ENCODE results near the gene SPRR2F. TPM values are rescaled to one million over a fixed set of nuclear protein-coding genes. Genes with fewer than 3 reads are reported as not detected.

The SPRR2F gene
- total RNA-seq, 1 experiment from 2014 or later, result not detected

- no peak for TF ChIP-seq MAX (IDR thresholded peaks at IDR 0.05)
- TF ChIP-seq YY1 (IDR thresholded peaks at IDR 0.05; ENCODE audit: extremely low read depth, insufficient replicate concordance, low read depth, low read length), result no peak
- TF ChIP-seq CBX3 (IDR thresholded peaks at IDR 0.05; ENCODE audit: low read depth), result no peak
- no peak for TF ChIP-seq POLR2A (IDR thresholded peaks at IDR 0.05; ENCODE audit: borderline replicate concordance, extremely low read depth, insufficient read depth, insufficient read length)
- no peak for TF ChIP-seq CEBPB (IDR thresholded peaks at IDR 0.05; ENCODE audit: low read depth)
- no peak for TF ChIP-seq ZFX (IDR thresholded peaks at IDR 0.05)
Measured at GRCh38 chr1:153141377-153141776, 28.1 kb upstream of the SPRR2F start (continued).

- no peak overlapping the region for H2AFZ ChIP-seq (ENCODE audit: low read depth, low read length, poor library complexity, severe bottlenecking)
- RAD21 ChIA-PET (ENCODE audit: low non-redundant PET in 1 of 2, low total read pairs in 2 of 2, uncharacterized antibody in 2 of 2, unreplicated experiment in 2 of 2), result no interaction called here
- no peak overlapping the region for H3K4me3 ChIP-seq (replicated peaks in 1 of 2; ENCODE audit: low read depth in 1 of 2, low read length in 2 of 2)
- POLR2A ChIA-PET, result no interaction called here
- BruUV-seq (replicated peaks), result no TSS peak
- intact Hi-C loops (cut with micrococcal nuclease), result no loop called here
- H3K27me3 ChIP-seq (ENCODE audit: insufficient read depth, low read length), result peaks cover 67% of the 10 kb centered on the region
- TF ChIP-seq TCF7L2 (IDR thresholded peaks at IDR 0.05; ENCODE audit: borderline replicate concordance, extremely low read depth, insufficient read depth, insufficient read length), result no peak
- no peak for TF ChIP-seq SIN3A (IDR thresholded peaks at IDR 0.05; ENCODE audit: low read depth)
- no peak for TF ChIP-seq ZNF274 (IDR thresholded peaks at IDR 0.05; ENCODE audit: low read depth, low read length)
- TF ChIP-seq ATF3 (IDR thresholded peaks at IDR 0.05), result no peak
- no peak for TF ChIP-seq POLR2AphosphoS5 (IDR thresholded peaks at IDR 0.05; ENCODE audit: low read depth, low read length)
- no peak for TF ChIP-seq YY1 (IDR thresholded peaks at IDR 0.05; ENCODE audit: extremely low read depth, insufficient replicate concordance, low read depth, low read length)
- TF ChIP-seq CBX3 (IDR thresholded peaks at IDR 0.05; ENCODE audit: low read depth), result no peak
- TF ChIP-seq ZBTB33 (IDR thresholded peaks at IDR 0.05; ENCODE audit: extremely low read depth, insufficient replicate concordance, low read length), result no peak
- no peak for TF ChIP-seq SP1 (IDR thresholded peaks at IDR 0.05; ENCODE audit: low read depth)
- TF ChIP-seq CEBPB (IDR thresholded peaks at IDR 0.05; ENCODE audit: low read depth), result no peak
- TF ChIP-seq FOSL1 (IDR thresholded peaks at IDR 0.05; ENCODE audit: low read depth), result no peak
- TF ChIP-seq MAX (IDR thresholded peaks at IDR 0.05), result no peak
- no peak for ATAC-seq
- no peaks in the 10 kb centered on the region for H3K79me2 ChIP-seq (ENCODE audit: insufficient read depth, low read length)
- H3K9ac ChIP-seq (ENCODE audit: low read length), result no peak overlapping the region
- no peaks in the 10 kb centered on the region for H3K36me3 ChIP-seq (ENCODE audit: control insufficient read depth in 1 of 2, insufficient read depth in 2 of 2, low read length in 2 of 2)
- H3K27ac ChIP-seq (ENCODE audit: low read depth, low read length), result no peak overlapping the region
- no peak overlapping the region for H3K4me2 ChIP-seq (ENCODE audit: low read length)
- no peaks in the 10 kb centered on the region for H3K4me1 ChIP-seq (ENCODE audit: control insufficient read depth in 1 of 2, insufficient read depth in 2 of 2, low read length in 2 of 2)
- DNase-seq (ENCODE audit: low read depth, low spot score), result no peak
- H3K9me3 ChIP-seq (ENCODE audit: control insufficient read depth in 1 of 2, insufficient read depth in 1 of 2, low read depth in 1 of 2, low read length in 2 of 2), result no peaks in the 10 kb centered on the region
- no peaks in the 10 kb centered on the region for H3K9me2 ChIP-seq (ENCODE audit: insufficient read depth)
- H4K20me1 ChIP-seq (ENCODE audit: insufficient read depth), result no peaks in the 10 kb centered on the region
- CTCF ChIA-PET, result no interaction called here
Measured at GRCh38 chr1:153140484-153140883, 27.2 kb upstream of the SPRR2F start.
